ENCODE data around the gene SSUH2. TPM values are rescaled to one million over a fixed set of nuclear protein-coding genes. Genes with fewer than 3 reads are reported as not detected.

SSUH2 gene
- total and polyA plus RNA-seq, 2 of the 4 experiments (the other 2 are of a cell fraction): 0.10 TPM; not detected in 1

DNA sequence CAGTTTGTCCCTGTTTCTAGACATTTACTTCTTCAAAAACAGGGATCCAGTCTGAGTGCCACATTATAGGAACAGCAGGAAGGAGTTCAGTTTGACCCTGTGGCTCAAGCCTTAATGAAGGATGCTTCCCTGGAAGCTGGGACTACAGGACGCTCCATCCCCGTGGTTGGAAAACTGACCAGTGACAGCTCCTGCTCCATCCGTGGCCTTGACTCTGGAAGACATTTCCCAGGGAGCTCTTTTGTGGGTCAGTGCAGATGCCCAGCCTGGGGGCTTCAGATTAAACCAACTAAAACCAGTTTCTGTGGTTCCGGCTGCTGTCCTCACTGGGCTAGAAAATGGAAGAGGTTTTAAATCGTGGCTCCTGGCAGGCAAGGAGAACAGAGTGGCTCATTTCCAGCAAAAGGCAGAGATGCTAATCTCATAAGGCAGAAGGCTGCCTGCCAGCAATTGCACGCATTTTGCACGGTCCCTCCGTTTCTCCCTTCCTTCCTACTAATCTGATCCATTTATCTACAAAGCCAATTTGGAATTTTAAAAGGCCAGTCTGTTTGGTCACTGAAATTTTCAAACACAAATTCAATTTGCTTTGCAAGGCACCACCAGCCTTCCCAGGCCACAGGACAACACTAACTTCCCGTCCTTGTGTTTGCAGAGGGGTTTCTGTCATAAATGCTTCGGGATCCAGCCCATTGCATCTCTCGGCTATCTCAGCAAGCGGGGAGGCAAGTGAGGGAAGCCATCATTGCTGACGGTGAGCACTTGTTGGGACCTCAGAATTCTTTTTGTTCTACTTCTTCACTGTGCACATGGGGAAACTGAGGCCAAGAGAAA lies 6.2 kb upstream of the SSUH2 start:
- ChIA-PET POLR2A (ENCODE audit: unreplicated experiment) (no interaction called here), CTCF (no interaction called here)
- H4K5ac ChIP-seq (ENCODE audit: low read depth, low read length): no peak overlapping the region
- TF ChIP-seq MXI1 (IDR thresholded peaks at IDR 0.05; ENCODE audit: borderline replicate concordance, low read depth, low read length) (no peak), POLR2A (IDR thresholded peaks at IDR 0.05; ENCODE audit: low read depth, low read length) (no peak), FOS (IDR thresholded peaks at IDR 0.05; ENCODE audit: low read depth, low read length) (no peak), MAFK (IDR thresholded peaks at IDR 0.05; ENCODE audit: low read depth, low read length) (no peak), CEBPB (IDR thresholded peaks at IDR 0.05; ENCODE audit: low read depth, low read length) (no peak), RFX5 (IDR thresholded peaks at IDR 0.05; ENCODE audit: low read depth, low read length) (no peak), RAD21 (IDR thresholded peaks at IDR 0.05; ENCODE audit: low read length) (no peak), MAZ (IDR thresholded peaks at IDR 0.05; ENCODE audit: borderline replicate concordance, low read depth, low read length) (no peak), NFE2L2 (IDR thresholded peaks at IDR 0.05; ENCODE audit: low read depth, low read length) (no peak), RCOR1 (IDR thresholded peaks at IDR 0.05; ENCODE audit: insufficient replicate concordance, low read length) (no peak), SMC3 (IDR thresholded peaks at IDR 0.05; ENCODE audit: low read depth, low read length) (no peak), CHD1 (IDR thresholded peaks at IDR 0.05; ENCODE audit: low read depth, low read length) (no peak), BHLHE40 (IDR thresholded peaks at IDR 0.05; ENCODE audit: low read depth, low read length) (no peak)
- TF ChIP-seq, protein P1, sequence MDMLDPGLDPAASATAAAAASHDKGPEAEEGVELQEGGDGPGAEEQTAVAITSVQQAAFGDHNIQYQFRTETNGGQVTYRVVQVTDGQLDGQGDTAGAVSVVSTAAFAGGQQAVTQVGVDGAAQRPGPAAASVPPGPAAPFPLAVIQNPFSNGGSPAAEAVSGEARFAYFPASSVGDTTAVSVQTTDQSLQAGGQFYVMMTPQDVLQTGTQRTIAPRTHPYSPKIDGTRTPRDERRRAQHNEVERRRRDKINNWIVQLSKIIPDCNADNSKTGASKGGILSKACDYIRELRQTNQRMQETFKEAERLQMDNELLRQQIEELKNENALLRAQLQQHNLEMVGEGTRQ (IDR thresholded peaks at IDR 0.05; ENCODE audit: low read depth, low read length): no peak
- TF ChIP-seq, protein P2, sequence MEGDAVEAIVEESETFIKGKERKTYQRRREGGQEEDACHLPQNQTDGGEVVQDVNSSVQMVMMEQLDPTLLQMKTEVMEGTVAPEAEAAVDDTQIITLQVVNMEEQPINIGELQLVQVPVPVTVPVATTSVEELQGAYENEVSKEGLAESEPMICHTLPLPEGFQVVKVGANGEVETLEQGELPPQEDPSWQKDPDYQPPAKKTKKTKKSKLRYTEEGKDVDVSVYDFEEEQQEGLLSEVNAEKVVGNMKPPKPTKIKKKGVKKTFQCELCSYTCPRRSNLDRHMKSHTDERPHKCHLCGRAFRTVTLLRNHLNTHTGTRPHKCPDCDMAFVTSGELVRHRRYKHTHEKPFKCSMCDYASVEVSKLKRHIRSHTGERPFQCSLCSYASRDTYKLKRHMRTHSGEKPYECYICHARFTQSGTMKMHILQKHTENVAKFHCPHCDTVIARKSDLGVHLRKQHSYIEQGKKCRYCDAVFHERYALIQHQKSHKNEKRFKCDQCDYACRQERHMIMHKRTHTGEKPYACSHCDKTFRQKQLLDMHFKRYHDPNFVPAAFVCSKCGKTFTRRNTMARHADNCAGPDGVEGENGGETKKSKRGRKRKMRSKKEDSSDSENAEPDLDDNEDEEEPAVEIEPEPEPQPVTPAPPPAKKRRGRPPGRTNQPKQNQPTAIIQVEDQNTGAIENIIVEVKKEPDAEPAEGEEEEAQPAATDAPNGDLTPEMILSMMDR (conservative IDR thresholded peaks at IDR 0.05; ENCODE audit: low read depth, low read length): no peak
- H3K27ac ChIP-seq (ENCODE audit: insufficient read depth, low read length): no peak overlapping the region
- no peak overlapping the region for H3K4me3 ChIP-seq (ENCODE audit: insufficient read depth, low read depth, low read length)
- H2BK20ac ChIP-seq (ENCODE audit: low read depth, low read length): no peak overlapping the region
- no peak overlapping the region for H2BK120ac ChIP-seq (ENCODE audit: low read depth, low read length)
- no peak overlapping the region for H2BK5ac ChIP-seq (ENCODE audit: low read depth, low read length, poor library complexity, severe bottlenecking)
- ATAC-seq (ENCODE audit: low read depth) (no peak), DNase-seq (no peak)
- no peak overlapping the region for H3K9ac ChIP-seq (ENCODE audit: low read depth, low read length)
- no peak overlapping the region for H3K56ac ChIP-seq (ENCODE audit: extremely low read depth, insufficient read depth, low read length)
- no peak overlapping the region for H3K14ac ChIP-seq (replicated peaks; ENCODE audit: low read depth, low read length)
- WGBS, 2 experiments (ENCODE audit: extremely low coverage in 2 of 2, insufficient read length in 1 of 2): 18% methylated on average over 6 of the region's 13 CpGs; no CpG with 5 or more reads in 1 of the 2 experiments
- in situ Hi-C loops (cut with MboI; ENCODE audit: low sequenced_read_pairs) (loop anchor here (25.0 kb wide), 1 partner anchor 412 kb away; no protein-coding TSS in a partner anchor), intact Hi-C loops (cut with micrococcal nuclease) (no loop called here), dilution Hi-C loops (cut with HindIII; ENCODE audit: low sequenced_read_pairs, unreplicated experiment) (no loop called here)
- H4K20me1 ChIP-seq (ENCODE audit: insufficient read depth, low read length): no peaks in the 10 kb centered on the region
- no peaks in the 10 kb centered on the region; the same call in 1 of the 2 replicates for H3K9me3 ChIP-seq (ENCODE audit: control insufficient read depth, insufficient read depth, low read length)
- no peak overlapping the region for H4K91ac ChIP-seq (ENCODE audit: insufficient read depth, low read depth, low read length)
- H2AK5ac ChIP-seq (ENCODE audit: low read depth, low read length): no peak overlapping the region
- no peak overlapping the region for H2AFZ ChIP-seq (replicated peaks; ENCODE audit: low read length, poor library complexity)
- no peaks in the 10 kb centered on the region for H3K4me1 ChIP-seq (ENCODE audit: control insufficient read depth, insufficient read depth, low read length)
- no peak overlapping the region for H2AK9ac ChIP-seq (replicated peaks; ENCODE audit: low read depth, low read length, poor library complexity)
- BruUV-seq (replicated peaks): no TSS peak
- no peaks in the 10 kb centered on the region for H3K79me1 ChIP-seq (ENCODE audit: low read depth in 1 of 2, low read length in 2 of 2)
- H3K9me1 ChIP-seq (ENCODE audit: insufficient read depth, low read length): no peaks in the 10 kb centered on the region
- H3K36me3 ChIP-seq (ENCODE audit: control insufficient read depth, insufficient read depth, low read length): no peaks in the 10 kb centered on the region
- H3K23ac ChIP-seq (ENCODE audit: low read depth, low read length): no peak overlapping the region
- H3K4ac ChIP-seq (ENCODE audit: low read depth, low read length): no peak overlapping the region
- H3K4me2 ChIP-seq (ENCODE audit: low read depth, low read length): no peak overlapping the region
- H3K18ac ChIP-seq (ENCODE audit: low read depth, low read length): no peak overlapping the region
- no peak overlapping the region for H2BK15ac ChIP-seq (ENCODE audit: low read depth, low read length)
- H4K8ac ChIP-seq (ENCODE audit: low read depth in 2 of 2, low read length in 2 of 2): no peak overlapping the region
- peaks cover 25% of the 10 kb centered on the region for H3K27me3 ChIP-seq (ENCODE audit: control insufficient read depth, insufficient read depth, low read length)
